Adrenal gland (tissue), 12 donors: ENCODE measurements around the gene SLX4. TPM values are rescaled to one million over a fixed set of nuclear protein-coding genes. Genes with fewer than 3 reads are reported as not detected.

Experiments
- DNase-seq, 7 donors: peaks; one replicate each; pipeline ENCODE4 v3.0.0-alpha.2; 2019 to 2020
- H3K27ac ChIP-seq, 5 donors: fragments of 200-600 bp; sonication (generic) in 4 of 5; 1 replicate in 3 of 5; 2 replicates in 2 of 5; pipeline versions ENCODE4 v1.5.1 to v1.8.0; 2016 to 2020; ENCODE audit warnings: mild to moderate bottlenecking in 1 of 5
- H3K27me3 ChIP-seq: fragments of 200-600 bp; 2 replicates; pipeline ENCODE4 v1.8.0; 2021
- H3K36me3 ChIP-seq, 2 donors: fragments of 200-600 bp; replicated peaks in 1 of 2; 1 replicate in 1 of 2; 2 replicates in 1 of 2; pipeline versions ENCODE4 v1.5.1 to v1.8.0; 2018 to 2022
- H3K4me1 ChIP-seq, 2 donors: fragments of 200-600 bp; replicated peaks in 1 of 2; 1 replicate in 1 of 2; 2 replicates in 1 of 2; pipeline versions ENCODE4 v1.5.1 to v1.8.0; 2018 to 2021
- H3K4me3 ChIP-seq, 4 donors: fragments of 200-600 bp; sonication (generic) in 3 of 4; one replicate each; pipeline ENCODE4 v1.5.1; 2016 to 2018
- H3K9me3 ChIP-seq, 3 donors: fragments of 200-600 bp; sonication (generic) in 1 of 3; replicated peaks in 1 of 3; 1 replicate in 2 of 3; 2 replicates in 1 of 3; pipeline versions ENCODE4 v1.5.1 to v1.8.0; 2016 to 2021
- POLR2A ChIP-seq, 2 donors: fragments of 450-650 bp; IDR thresholded peaks; one replicate each; pipeline ENCODE4 v1.6.1; 2017; ENCODE audit warnings: antibody characterized with exemption in 2 of 2, mild to moderate bottlenecking in 2 of 2, moderate library complexity in 1 of 2
- WGBS, 4 donors: extraction: QIAGEN DNeasy Blood & Tissue Kit in 2 of 4; methylation state at CpG; one replicate each; pipeline versions ENCODE4 v1.1.5 to v1.1.7; 2013 to 2017; 5-methylcytosine and 5-hydroxymethylcytosine counted together
- intact Hi-C, 2 donors: fragments of 100-400 bp; cut with DNase I; formaldehyde crosslinking; loops; one replicate each; pipeline versions ENCODE4 v1.14.1 to v1.15.0; 2022 to 2023
- polyA plus RNA-seq, 3 donors: library from polyadenylated mRNA; stranded (reverse); fragments of 200-250 nt in 2 of 3; fragments of 350-450 nt in 1 of 3; fragmentation: Illumina TruSeq in 1 of 3; extraction: RNeasy Lipid Tissue Mini Kit (QIAGEN cat#74804) in 1 of 3; gene quantifications; one replicate each; pipeline ENCODE4 v1.2.3, GENCODE V29; 2013 to 2014
- total RNA-seq, 9 donors: library from RNA; depleted of rRNA in 4 of 9; stranded (reverse); fragments of >200 nt in 4 of 9; fragments of 120-200 nt in 1 of 9; fragmentation: NEBNext Ultra II Directional in 1 of 9; extraction: Animal tissue kit (Norgen Biotek cat#: 25700) in 1 of 9; gene quantifications; one replicate each; pipeline versions ENCODE4 v1.1.0 to v1.2.4, GENCODE V29; 2013 to 2023
- TF ChIP-seq, protein P1 (sequence below), 6 experiments: fragments of 450-650 bp in 4 of 6; fragments of 200-600 bp in 2 of 6; sonication (generic) in 1 of 6; IDR thresholded peaks; 1 replicate in 5 of 6; 2 replicates in 1 of 6; pipeline versions ENCODE4 v1.5.1 to v1.8.0; 2016 to 2021; ENCODE audit warnings: antibody characterized with exemption in 6 of 6, mild to moderate bottlenecking in 2 of 6, moderate library complexity in 1 of 6
- donor health status: healthy with polysubstance abuse.
- donor health status: Bipolar disorder and iron deficiency.
- donor health status: DM: yes; HTN: yes; CAD: no.
- donor health status: DM: no; HTN: no; CAD: no.
- donor health status: DM: no; HTN: no; CAD: no.
- donor health status: DM: yes; HTN: yes; CAD: no.

SLX4 gene
- total and polyA plus RNA-seq, 12 donors: 1.7 to 8.2 (median 4.2) TPM

DNA sequence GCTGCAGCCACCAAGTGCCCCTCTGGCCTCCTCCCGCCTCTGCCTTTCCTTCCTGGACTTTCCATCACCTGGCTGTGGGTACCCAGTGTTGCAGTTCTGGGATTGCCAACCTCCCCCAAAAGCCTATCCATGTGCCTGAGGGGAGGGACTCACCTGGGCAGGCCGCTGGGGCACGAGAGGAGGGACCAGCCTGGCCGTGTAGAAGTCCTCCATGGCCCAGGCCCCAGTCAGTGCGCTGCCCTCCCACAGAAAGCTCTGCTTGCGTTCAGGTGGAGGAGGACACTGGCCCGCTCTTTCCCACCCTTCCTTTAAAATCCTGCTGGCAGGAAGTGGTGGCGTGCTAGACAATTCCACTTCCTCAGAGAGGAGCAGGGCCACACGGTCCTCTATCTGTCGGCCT lies 14.2 kb downstream of the SLX4 start:
- Histone ChIP-seq H3K27ac (no peak overlapping the region), H3K36me3 (peaks cover 0 to 6% of the 10 kb centered on the region in 2 donors), H3K27me3 (no peaks in the 10 kb centered on the region), H3K4me3 (no peak overlapping the region), H3K9me3 (no peaks in the 10 kb centered on the region), H3K4me1 (no peaks in the 10 kb centered on the region)
- 83 to 87% (median 85%) methylated on average over 8 to 10 of the region's 10 CpGs for WGBS, 4 donors
- TF ChIP-seq, protein P1, sequence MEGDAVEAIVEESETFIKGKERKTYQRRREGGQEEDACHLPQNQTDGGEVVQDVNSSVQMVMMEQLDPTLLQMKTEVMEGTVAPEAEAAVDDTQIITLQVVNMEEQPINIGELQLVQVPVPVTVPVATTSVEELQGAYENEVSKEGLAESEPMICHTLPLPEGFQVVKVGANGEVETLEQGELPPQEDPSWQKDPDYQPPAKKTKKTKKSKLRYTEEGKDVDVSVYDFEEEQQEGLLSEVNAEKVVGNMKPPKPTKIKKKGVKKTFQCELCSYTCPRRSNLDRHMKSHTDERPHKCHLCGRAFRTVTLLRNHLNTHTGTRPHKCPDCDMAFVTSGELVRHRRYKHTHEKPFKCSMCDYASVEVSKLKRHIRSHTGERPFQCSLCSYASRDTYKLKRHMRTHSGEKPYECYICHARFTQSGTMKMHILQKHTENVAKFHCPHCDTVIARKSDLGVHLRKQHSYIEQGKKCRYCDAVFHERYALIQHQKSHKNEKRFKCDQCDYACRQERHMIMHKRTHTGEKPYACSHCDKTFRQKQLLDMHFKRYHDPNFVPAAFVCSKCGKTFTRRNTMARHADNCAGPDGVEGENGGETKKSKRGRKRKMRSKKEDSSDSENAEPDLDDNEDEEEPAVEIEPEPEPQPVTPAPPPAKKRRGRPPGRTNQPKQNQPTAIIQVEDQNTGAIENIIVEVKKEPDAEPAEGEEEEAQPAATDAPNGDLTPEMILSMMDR (IDR thresholded peaks at IDR 0.05): no peak
- no peak for TF ChIP-seq POLR2A (IDR thresholded peaks at IDR 0.05)
- intact Hi-C loops: no loop called here
- no peak for DNase-seq

DNA sequence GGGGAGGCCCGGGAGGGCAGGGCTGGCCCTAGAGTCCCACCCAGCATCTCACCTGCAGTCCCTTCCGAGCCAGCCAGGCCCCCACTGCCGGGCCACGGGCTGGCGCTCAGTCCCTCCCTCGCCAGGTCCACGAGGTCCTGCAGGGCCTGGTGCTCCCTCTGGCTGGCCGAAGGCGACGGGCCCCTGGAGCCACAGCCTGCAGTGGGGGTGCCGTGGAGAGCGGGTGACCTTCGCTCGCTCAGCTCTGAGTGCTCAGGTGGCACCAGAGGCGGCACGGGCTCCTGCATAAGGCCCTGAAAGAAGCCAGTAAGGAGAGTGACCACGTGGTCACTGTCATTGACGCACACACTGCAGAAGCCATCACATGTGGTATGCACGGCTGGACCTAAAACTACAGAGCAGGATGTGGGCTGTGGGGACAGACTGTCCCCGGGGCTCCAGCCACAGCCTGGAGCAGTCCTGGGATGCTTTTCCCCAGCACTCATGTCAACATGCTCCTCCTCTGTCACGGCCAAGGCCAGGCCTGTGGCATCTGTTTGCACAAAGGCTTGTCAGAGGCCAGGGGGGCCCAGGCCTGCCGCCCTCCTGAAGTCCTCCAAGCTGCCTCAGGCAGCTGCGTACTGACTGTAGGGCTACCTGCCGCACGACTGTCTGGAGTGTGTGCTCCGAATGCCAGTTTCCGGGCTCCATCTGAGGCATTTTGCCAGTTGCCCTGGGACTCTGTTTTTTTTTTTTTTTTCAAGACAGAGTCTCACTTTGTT lies 15.1 kb downstream of the SLX4 start:
- WGBS, 4 donors: 76 to 92% (median 87%) methylated on average over 8 to 27 of the region's 27 CpGs
- intact Hi-C loops: no loop called here
- TF ChIP-seq POLR2A (IDR thresholded peaks at IDR 0.05): no peak
- TF ChIP-seq, protein P1 (IDR thresholded peaks at IDR 0.05): no peak
- no peak for DNase-seq
- Histone ChIP-seq H3K27me3 (no peaks in the 10 kb centered on the region), H3K36me3 (peaks cover 0 to 6% of the 10 kb centered on the region in 2 donors), H3K27ac (no peak overlapping the region), H3K4me1 (no peaks in the 10 kb centered on the region), H3K9me3 (no peaks in the 10 kb centered on the region), H3K4me3 (no peak overlapping the region)

DNA sequence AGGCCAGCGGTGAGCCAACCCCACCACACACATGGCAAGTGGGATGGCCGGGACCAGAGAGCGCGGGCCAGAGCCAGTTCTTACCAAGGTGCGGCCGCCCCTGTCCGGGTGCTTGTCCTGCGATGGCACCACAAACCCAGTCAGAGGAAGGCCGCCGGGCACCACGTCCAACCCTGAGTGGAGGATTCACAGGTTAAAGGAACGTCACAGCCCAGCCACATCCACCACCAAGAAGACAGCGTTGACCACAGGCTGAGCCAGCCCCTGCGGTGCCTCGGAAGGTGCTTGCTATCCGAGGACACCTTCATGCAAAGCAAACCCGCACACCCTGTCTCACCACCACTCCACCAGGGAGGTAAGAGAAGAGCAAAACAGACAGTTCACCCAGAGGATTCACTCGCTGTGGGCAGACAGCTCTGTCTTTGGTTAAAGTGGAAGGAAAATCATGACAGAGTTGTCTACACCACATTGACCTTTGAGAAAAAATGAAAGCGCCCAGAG lies 15.8 kb downstream of the SLX4 start:
- intact Hi-C loops: no loop called here
- TF ChIP-seq, protein P1 (IDR thresholded peaks at IDR 0.05): no peak
- TF ChIP-seq POLR2A (IDR thresholded peaks at IDR 0.05): no peak
- Histone ChIP-seq H3K27me3 (no peaks in the 10 kb centered on the region), H3K36me3 (peaks cover 0 to 5% of the 10 kb centered on the region in 2 donors), H3K27ac (no peak overlapping the region), H3K4me1 (no peaks in the 10 kb centered on the region), H3K9me3 (no peaks in the 10 kb centered on the region), H3K4me3 (no peak overlapping the region)
- no peak for DNase-seq
- WGBS, 4 donors: 91 to 98% (median 95%) methylated on average over 8 to 19 of the region's 19 CpGs

DNA sequence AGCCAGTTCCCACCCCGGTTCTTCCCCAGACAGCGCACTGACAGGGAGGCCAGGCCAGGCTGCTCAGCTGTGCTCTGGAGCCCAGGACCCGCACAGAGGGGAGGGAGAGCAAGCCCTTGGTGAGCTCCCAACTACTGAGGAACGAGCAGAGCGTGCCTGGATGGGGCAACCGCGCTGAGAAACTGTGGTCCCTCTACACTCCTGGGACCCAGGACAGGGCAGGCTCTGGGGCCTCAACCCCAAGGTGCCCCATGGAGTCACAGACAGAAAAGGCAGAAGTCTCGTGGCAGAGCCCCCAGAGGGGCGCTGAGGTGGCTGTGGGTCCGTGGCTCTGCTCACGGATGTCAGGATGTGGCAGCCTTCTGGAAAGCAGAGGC lies 16.3 kb downstream of the SLX4 start:
- DNase-seq: no peak
- TF ChIP-seq POLR2A (IDR thresholded peaks at IDR 0.05): no peak
- TF ChIP-seq, protein P1 (IDR thresholded peaks at IDR 0.05): no peak
- no peak overlapping the region for H3K4me3 ChIP-seq

More for the DNA sequence above, 16.3 kb downstream of the SLX4 start:
- Histone ChIP-seq H3K36me3 (peaks cover 0 to 6% of the 10 kb centered on the region in 2 donors), H3K27ac (no peak overlapping the region), H3K9me3 (no peaks in the 10 kb centered on the region), H3K27me3 (no peaks in the 10 kb centered on the region), H3K4me1 (no peaks in the 10 kb centered on the region)
- intact Hi-C loops: no loop called here
- WGBS, 4 donors: 80 to 97% (median 93%) methylated on average over 1 to 11 of the region's 11 CpGs
